Smooth muscle cell (in vitro differentiated cells): ENCODE measurements around the gene SNX7. TPM values are rescaled to one million over a fixed set of nuclear protein-coding genes. Genes with fewer than 3 reads are reported as not detected.

Experiments used
- DNase-seq: peaks from one replicate; lab custom pipeline; 2025; ENCODE audit not compliant: unreplicated experiment; lab: John Stamatoyannopoulos, UW
- H2AFZ ChIP-seq: fragments of 200-600 bp; sonication (generic); 2 replicates; pipeline ENCODE4 v1.6.0; 2016; ENCODE audit warnings: antibody characterized with exemption, low read depth, mild to moderate bottlenecking
- H3F3A ChIP-seq: fragments of 200-600 bp; sonication (generic); 2 replicates; pipeline ENCODE4 v1.6.0; 2017; ENCODE audit warnings: antibody characterized with exemption, low read depth
- H3K27ac ChIP-seq: fragments of 200-600 bp; sonication (generic); 2 replicates; pipeline ENCODE4 v1.5.1; 2016; ENCODE audit warnings: low read depth, mild to moderate bottlenecking
- H3K27me3 ChIP-seq: fragments of 200-600 bp; sonication (generic); 2 replicates; pipeline ENCODE4 v1.6.1; 2016; ENCODE audit warnings: low read depth, mild to moderate bottlenecking
- H3K36me3 ChIP-seq: fragments of 200-600 bp; sonication (generic); 2 replicates; pipeline ENCODE4 v1.5.1; 2016; ENCODE audit warnings: low read depth
- H3K4me1 ChIP-seq: fragments of 200-600 bp; sonication (generic); 2 replicates; pipeline ENCODE4 v1.5.1; 2016; ENCODE audit warnings: low read depth
- H3K4me2 ChIP-seq: fragments of 200-600 bp; sonication (generic); 2 replicates; pipeline ENCODE4 v1.6.0; 2016; ENCODE audit warnings: mild to moderate bottlenecking
- H3K4me3 ChIP-seq: fragments of 200-600 bp; sonication (generic); 2 replicates; pipeline ENCODE4 v1.5.1; 2016; ENCODE audit warnings: mild to moderate bottlenecking
- H3K79me2 ChIP-seq: fragments of 200-600 bp; sonication (generic); 2 replicates; pipeline ENCODE4 v1.6.0; 2016; ENCODE audit warnings: low read depth, mild to moderate bottlenecking
- H3K9ac ChIP-seq: fragments of 200-600 bp; sonication (generic); 2 replicates; pipeline ENCODE4 v1.6.0; 2016; ENCODE audit warnings: low read depth
- H3K9me3 ChIP-seq: fragments of 200-600 bp; sonication (generic); replicated peaks from 2 replicates; pipeline ENCODE4 v1.5.1; 2016; ENCODE audit warnings: low read depth
- H4K20me1 ChIP-seq: fragments of 200-600 bp; sonication (generic); 2 replicates; pipeline ENCODE4 v1.6.0; 2016; ENCODE audit warnings: low read depth
- WGBS: methylation state at CpG from one replicate; pipeline ENCODE4 v1.1.7; 2016; ENCODE audit warnings: low lambda C conversion rate; 5-methylcytosine and 5-hydroxymethylcytosine counted together
- polyA plus RNA-seq: library from polyadenylated mRNA; unstranded; fragments of >200 nt; fragmentation: Nextera tagmentation; extraction: Ambion mirVana; gene quantifications from 2 replicates; pipeline ENCODE4 v1.2.1, GENCODE V29; 2016
- total RNA-seq: library from RNA; depleted of rRNA; stranded (reverse); fragments of >200 nt; gene quantifications from 2 replicates; pipeline ENCODE4 v1.2.3, GENCODE V29; 2014
- TF ChIP-seq, protein P1 (sequence below): fragments of 200-600 bp; sonication (generic); IDR thresholded peaks from 2 replicates; pipeline ENCODE4 v1.5.1; 2017; ENCODE audit warnings: borderline replicate concordance, mild to moderate bottlenecking, antibody characterized with exemption; ENCODE audit not compliant: insufficient read depth, poor library complexity, severe bottlenecking

The SNX7 gene
- total and polyA plus RNA-seq, 2 experiments from 2014 or later = 40.0 to 46.0 TPM

DNA sequence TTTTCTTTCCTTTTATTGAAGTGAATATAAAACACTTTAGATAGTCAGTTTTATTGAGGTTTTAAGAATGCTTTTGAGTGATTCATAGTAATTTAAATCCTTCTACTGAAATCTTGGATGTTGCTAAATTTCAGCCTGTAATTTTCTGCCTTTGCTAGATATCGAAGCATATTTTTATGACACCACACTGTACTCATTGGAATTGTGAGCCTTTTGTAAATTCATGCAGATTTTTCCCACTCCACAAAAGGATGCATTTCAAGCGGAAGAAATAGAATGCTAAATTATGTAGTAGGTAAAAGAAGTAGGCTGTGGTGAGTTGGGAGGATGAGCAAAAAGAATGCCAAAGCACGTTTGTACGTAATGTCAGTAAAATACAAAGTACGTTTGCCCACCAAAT, 13.8 kb downstream of the SNX7 start:
- Histone ChIP-seq H3K4me1 (no peaks in the 10 kb centered on the region), H3F3A (no peaks in the 10 kb centered on the region), H3K4me3 (no peak overlapping the region), H3K36me3 (no peaks in the 10 kb centered on the region), H3K9me3 (no peaks in the 10 kb centered on the region), H2AFZ (no peak overlapping the region), H3K9ac (no peak overlapping the region), H4K20me1 (peaks cover 14% of the 10 kb centered on the region), H3K79me2 (peaks cover 53% of the 10 kb centered on the region), H3K27me3 (no peaks in the 10 kb centered on the region), H3K27ac (no peak overlapping the region), H3K4me2 (no peak overlapping the region)
- DNase-seq = no peak
- 91% methylated on average over 5 of the region's 5 CpGs for WGBS
- TF ChIP-seq, protein P1, sequence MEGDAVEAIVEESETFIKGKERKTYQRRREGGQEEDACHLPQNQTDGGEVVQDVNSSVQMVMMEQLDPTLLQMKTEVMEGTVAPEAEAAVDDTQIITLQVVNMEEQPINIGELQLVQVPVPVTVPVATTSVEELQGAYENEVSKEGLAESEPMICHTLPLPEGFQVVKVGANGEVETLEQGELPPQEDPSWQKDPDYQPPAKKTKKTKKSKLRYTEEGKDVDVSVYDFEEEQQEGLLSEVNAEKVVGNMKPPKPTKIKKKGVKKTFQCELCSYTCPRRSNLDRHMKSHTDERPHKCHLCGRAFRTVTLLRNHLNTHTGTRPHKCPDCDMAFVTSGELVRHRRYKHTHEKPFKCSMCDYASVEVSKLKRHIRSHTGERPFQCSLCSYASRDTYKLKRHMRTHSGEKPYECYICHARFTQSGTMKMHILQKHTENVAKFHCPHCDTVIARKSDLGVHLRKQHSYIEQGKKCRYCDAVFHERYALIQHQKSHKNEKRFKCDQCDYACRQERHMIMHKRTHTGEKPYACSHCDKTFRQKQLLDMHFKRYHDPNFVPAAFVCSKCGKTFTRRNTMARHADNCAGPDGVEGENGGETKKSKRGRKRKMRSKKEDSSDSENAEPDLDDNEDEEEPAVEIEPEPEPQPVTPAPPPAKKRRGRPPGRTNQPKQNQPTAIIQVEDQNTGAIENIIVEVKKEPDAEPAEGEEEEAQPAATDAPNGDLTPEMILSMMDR = no peak

DNA sequence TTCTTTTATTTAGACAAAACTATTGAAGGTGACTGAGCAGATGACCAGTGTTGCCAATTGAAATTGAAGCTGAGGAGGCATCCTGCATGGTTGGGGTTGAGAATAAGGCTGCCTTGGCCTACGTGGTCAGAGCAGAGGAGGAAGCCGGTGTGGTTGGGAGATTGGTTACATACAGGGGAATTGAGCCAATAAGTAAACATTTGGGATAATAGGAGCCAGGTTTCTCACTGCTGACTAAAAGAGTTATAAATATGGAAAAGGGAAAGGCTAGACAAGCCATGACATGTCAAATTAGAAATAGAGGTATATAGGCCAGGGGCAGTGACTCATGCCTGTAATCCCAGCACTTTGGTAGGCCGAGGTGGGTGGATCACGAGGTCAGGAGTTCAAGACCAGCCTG, 15.8 kb downstream of the SNX7 start:
- Histone ChIP-seq H3K79me2 (peaks cover 38% of the 10 kb centered on the region), H4K20me1 (peaks cover 5% of the 10 kb centered on the region), H3K9ac (no peak overlapping the region), H3K27ac (no peak overlapping the region), H3K4me2 (no peak overlapping the region), H3F3A (no peaks in the 10 kb centered on the region), H3K4me3 (no peak overlapping the region), H3K9me3 (no peaks in the 10 kb centered on the region), H3K36me3 (no peaks in the 10 kb centered on the region), H3K27me3 (no peaks in the 10 kb centered on the region), H3K4me1 (no peaks in the 10 kb centered on the region), H2AFZ (no peak overlapping the region)
- 86% methylated on average over 4 of the region's 4 CpGs for WGBS
- TF ChIP-seq, protein P1 = no peak
- DNase-seq = no peak

- H3K4me3 ChIP-seq = no peak overlapping the region
- H4K20me1 ChIP-seq = no peaks in the 10 kb centered on the region
- H3K27me3 ChIP-seq = no peaks in the 10 kb centered on the region
- H3K9ac ChIP-seq = no peak overlapping the region
- H2AFZ ChIP-seq = no peak overlapping the region
- peaks cover 7% of the 10 kb centered on the region for H3K36me3 ChIP-seq
- no peaks in the 10 kb centered on the region for H3K4me1 ChIP-seq
- H3K9me3 ChIP-seq = no peaks in the 10 kb centered on the region
- 93% methylated on average over 3 of the region's 3 CpGs for WGBS
- DNase-seq = no peak
- no peaks in the 10 kb centered on the region for H3F3A ChIP-seq
- peaks cover 9% of the 10 kb centered on the region for H3K79me2 ChIP-seq
- H3K4me2 ChIP-seq = no peak overlapping the region
- TF ChIP-seq, protein P1 = no peak
- H3K27ac ChIP-seq = no peak overlapping the region
These were observed 20.3 kb downstream of the SNX7 start for GRCh38 chr1:98681812-98682211.

DNA sequence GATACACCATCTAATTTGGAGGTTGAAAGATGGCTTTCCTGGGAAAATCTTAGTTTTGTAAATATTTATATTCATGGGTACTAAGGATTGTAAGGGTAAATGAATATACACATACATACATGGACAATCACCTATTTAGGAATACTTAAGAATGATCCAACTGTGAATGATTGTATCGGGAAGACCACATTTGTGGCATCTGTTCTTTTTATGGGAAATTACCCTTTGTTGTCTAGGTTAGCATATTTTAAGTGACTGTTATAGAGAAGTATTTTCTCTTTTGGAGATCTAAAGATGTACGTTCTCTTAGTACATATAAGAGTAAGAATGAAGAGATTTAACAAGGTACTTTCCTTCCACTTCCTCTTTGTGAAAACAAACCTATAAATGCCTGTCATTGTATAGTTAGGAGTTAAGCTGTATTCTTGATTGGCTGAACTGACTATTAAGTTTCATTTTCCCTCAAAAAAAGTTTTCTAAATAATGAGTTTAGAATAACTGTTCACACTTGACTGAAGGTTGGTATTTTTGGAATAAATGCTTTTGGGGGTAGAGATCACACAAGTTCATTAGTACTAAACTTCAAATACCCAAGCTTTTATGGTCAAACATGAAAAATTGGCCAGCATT, 26.7 kb downstream of the SNX7 start:
- H3K27me3 ChIP-seq = no peaks in the 10 kb centered on the region
- peaks cover 3% of the 10 kb centered on the region for H3K79me2 ChIP-seq
- TF ChIP-seq, protein P1 = no peak
- 93% methylated on average over 2 of the region's 2 CpGs for WGBS
- no peak overlapping the region for H3K4me3 ChIP-seq
- DNase-seq = no peak
- no peaks in the 10 kb centered on the region for H3K9me3 ChIP-seq
- H4K20me1 ChIP-seq = no peaks in the 10 kb centered on the region
- no peak overlapping the region for H3K27ac ChIP-seq
- H3K4me2 ChIP-seq = no peak overlapping the region
- no peak overlapping the region for H3K9ac ChIP-seq
- H2AFZ ChIP-seq = no peak overlapping the region
- no peaks in the 10 kb centered on the region for H3K4me1 ChIP-seq
- no peaks in the 10 kb centered on the region for H3F3A ChIP-seq
- peaks cover 7% of the 10 kb centered on the region for H3K36me3 ChIP-seq
